ENCODE measurements around the gene CHST8. TPM values are rescaled to one million over a fixed set of nuclear protein-coding genes. Genes with fewer than 3 reads are reported as not detected.

CHST8 gene
- total RNA-seq, 6 experiments from 2014 or later = not detected

- H3K36me3 Mint-ChIP-seq (ENCODE audit: low read depth) = no peaks in the 10 kb centered on the region
- H3K27ac Mint-ChIP-seq = no peak overlapping the region
- no peak for DNase-seq
- H3K4me3 Mint-ChIP-seq = no peak overlapping the region
- H3K4me1 Mint-ChIP-seq (ENCODE audit: low read depth) = no peaks in the 10 kb centered on the region
- peaks cover 31% of the 10 kb centered on the region for H3K27me3 Mint-ChIP-seq (ENCODE audit: insufficient read depth)
- no peaks in the 10 kb centered on the region for H3K9me3 Mint-ChIP-seq
- no peak for TF ChIP-seq CTCF (IDR thresholded peaks at IDR 0.05)
Observed at GRCh38 chr19:33624586-33624985, 2.8 kb downstream of the CHST8 start.

- Mint-ChIP-seq H3K36me3 (ENCODE audit: low read depth) (no peaks in the 10 kb centered on the region), H3K4me1 (ENCODE audit: low read depth) (no peaks in the 10 kb centered on the region), H3K27me3 (ENCODE audit: insufficient read depth) (peaks cover 27% of the 10 kb centered on the region), H3K9me3 (peaks cover 4% of the 10 kb centered on the region), H3K27ac (no peak overlapping the region), H3K4me3 (no peak overlapping the region)
- TF ChIP-seq CTCF (IDR thresholded peaks at IDR 0.05) = no peak
- no peak for DNase-seq
Observed at GRCh38 chr19:33627526-33627925, 5.8 kb downstream of the CHST8 start.

- Mint-ChIP-seq H3K4me1 (ENCODE audit: low read depth) (no peaks in the 10 kb centered on the region), H3K27me3 (ENCODE audit: insufficient read depth) (peaks cover 24% of the 10 kb centered on the region), H3K4me3 (no peak overlapping the region), H3K9me3 (peaks cover 4% of the 10 kb centered on the region), H3K27ac (no peak overlapping the region), H3K36me3 (ENCODE audit: low read depth) (no peaks in the 10 kb centered on the region)
- no peak for DNase-seq
- no peak for TF ChIP-seq CTCF (IDR thresholded peaks at IDR 0.05)
Observed at GRCh38 chr19:33627962-33628839, 6.4 kb downstream of the CHST8 start.

GRCh38 chr19:33628921-33629825 is 7.4 kb downstream of the CHST8 start:
- no peak overlapping the region for H3K27ac Mint-ChIP-seq
- no peaks in the 10 kb centered on the region for H3K36me3 Mint-ChIP-seq (ENCODE audit: low read depth)
- TF ChIP-seq CTCF (IDR thresholded peaks at IDR 0.05) = no peak
- no peak overlapping the region for H3K4me3 Mint-ChIP-seq
- H3K4me1 Mint-ChIP-seq (ENCODE audit: low read depth) = no peaks in the 10 kb centered on the region
- H3K9me3 Mint-ChIP-seq = peaks cover 9% of the 10 kb centered on the region
- DNase-seq = no peak
- H3K27me3 Mint-ChIP-seq (ENCODE audit: insufficient read depth) = peaks cover 14% of the 10 kb centered on the region

- Mint-ChIP-seq H3K27ac (no peak overlapping the region), H3K27me3 (ENCODE audit: insufficient read depth) (peaks cover 14% of the 10 kb centered on the region), H3K36me3 (ENCODE audit: low read depth) (no peaks in the 10 kb centered on the region), H3K4me1 (ENCODE audit: low read depth) (no peaks in the 10 kb centered on the region), H3K4me3 (no peak overlapping the region), H3K9me3 (peaks cover 15% of the 10 kb centered on the region)
- TF ChIP-seq CTCF (IDR thresholded peaks at IDR 0.05) = no peak
- no peak for DNase-seq
Observed at GRCh38 chr19:33629826-33630375, 8.1 kb downstream of the CHST8 start.
